Rectal smooth muscle tissue (tissue), 1 donor: ENCODE measurements around the gene CACNA2D2.

Source experiments
- H3K27ac ChIP-seq: one replicate; pipeline ENCODE4 v1.7.0; 2013; ENCODE audit warnings: low read depth, low read length, inconsistent platforms
- H3K27me3 ChIP-seq: one replicate; pipeline ENCODE4 v1.7.0; 2013; ENCODE audit warnings: low read length; ENCODE audit not compliant: control insufficient read depth, insufficient read depth
- H3K36me3 ChIP-seq: one replicate; pipeline ENCODE4 v1.7.0; 2013; ENCODE audit warnings: low read length; ENCODE audit not compliant: control insufficient read depth, insufficient read depth
- H3K4me1 ChIP-seq: one replicate; pipeline ENCODE4 v1.7.0; 2013; ENCODE audit warnings: low read length; ENCODE audit not compliant: control insufficient read depth, insufficient read depth
- H3K4me3 ChIP-seq: one replicate; pipeline ENCODE4 v1.7.0; 2013; ENCODE audit warnings: low read length
- H3K9ac ChIP-seq: one replicate; pipeline ENCODE4 v1.7.0; 2013; ENCODE audit warnings: low read length

CACNA2D2 gene

DNA sequence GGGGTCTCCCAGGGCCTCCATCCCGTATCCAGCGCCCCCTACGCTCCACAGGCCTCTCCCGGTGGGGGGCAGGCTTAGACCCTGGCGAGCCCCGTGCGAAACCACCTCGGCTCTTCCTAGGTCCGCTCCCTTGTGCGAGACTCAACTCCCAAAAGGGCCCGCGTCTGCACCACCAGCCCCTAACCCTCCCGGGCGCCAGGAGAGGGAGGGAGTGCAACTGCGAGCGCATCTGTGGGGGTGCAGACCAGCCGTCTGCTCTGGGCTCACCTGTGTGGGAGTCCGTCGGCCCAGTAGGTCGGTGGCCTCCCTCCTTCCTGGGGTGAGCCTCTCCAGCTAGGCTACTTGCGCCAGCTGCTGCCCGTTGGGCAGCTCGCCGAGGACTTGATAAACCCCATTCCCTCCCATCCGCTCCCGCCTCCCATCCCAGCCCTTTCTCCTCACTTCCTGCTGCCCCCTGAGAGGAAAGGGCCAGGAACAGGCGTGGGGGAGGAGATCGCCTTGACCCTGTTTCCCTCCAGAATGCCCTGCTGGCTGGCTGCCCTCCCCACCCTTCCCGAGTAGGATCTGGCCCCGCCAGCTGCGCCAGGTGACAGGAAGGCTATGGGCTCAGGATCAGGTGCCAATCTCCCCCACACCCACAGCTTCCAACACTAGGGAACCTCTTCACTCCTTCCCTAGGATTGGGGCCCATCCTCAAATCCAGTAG, 180.9 kb downstream of the CACNA2D2 start, which contains the start of gene HYAL2:
Gene HYAL2 (minus strand): TSS at position 360 of the 706 bp plus-strand sequence. CDS start 2,256 bp downstream, outside the sequence.
- H3K36me3 ChIP-seq, result peaks cover 10% of the 10 kb centered on the region
- H3K27me3 ChIP-seq, result no peaks in the 10 kb centered on the region
- H3K9ac ChIP-seq, result peak within 1 kb of the TSS; percentile 93
- H3K27ac ChIP-seq, result peak within 1 kb of the TSS; percentile 96
- peak within 1 kb of the TSS; percentile 94 for H3K4me3 ChIP-seq
- H3K4me1 ChIP-seq, result peaks cover 27% of the 10 kb centered on the region

- Histone ChIP-seq H3K9ac (no peak overlapping the region), H3K36me3 (peaks cover 10% of the 10 kb centered on the region), H3K4me3 (peak overlapping the region; percentile 94), H3K27me3 (no peaks in the 10 kb centered on the region), H3K27ac (peak overlapping the region; percentile 96), H3K4me1 (peaks cover 22% of the 10 kb centered on the region)
Measured at GRCh38 chr3:50322115-50322385, 181.4 kb downstream of the CACNA2D2 start.

GRCh38 chr3:50321336-50322114, 181.9 kb downstream of the CACNA2D2 start:
- H3K4me1 ChIP-seq, result peaks cover 21% of the 10 kb centered on the region
- H3K36me3 ChIP-seq, result peaks cover 13% of the 10 kb centered on the region
- peak overlapping the region; percentile 94 for H3K4me3 ChIP-seq
- H3K27ac ChIP-seq, result peak overlapping the region; percentile 96
- H3K9ac ChIP-seq, result peak overlapping the region; percentile 93
- H3K27me3 ChIP-seq, result no peaks in the 10 kb centered on the region

DNA sequence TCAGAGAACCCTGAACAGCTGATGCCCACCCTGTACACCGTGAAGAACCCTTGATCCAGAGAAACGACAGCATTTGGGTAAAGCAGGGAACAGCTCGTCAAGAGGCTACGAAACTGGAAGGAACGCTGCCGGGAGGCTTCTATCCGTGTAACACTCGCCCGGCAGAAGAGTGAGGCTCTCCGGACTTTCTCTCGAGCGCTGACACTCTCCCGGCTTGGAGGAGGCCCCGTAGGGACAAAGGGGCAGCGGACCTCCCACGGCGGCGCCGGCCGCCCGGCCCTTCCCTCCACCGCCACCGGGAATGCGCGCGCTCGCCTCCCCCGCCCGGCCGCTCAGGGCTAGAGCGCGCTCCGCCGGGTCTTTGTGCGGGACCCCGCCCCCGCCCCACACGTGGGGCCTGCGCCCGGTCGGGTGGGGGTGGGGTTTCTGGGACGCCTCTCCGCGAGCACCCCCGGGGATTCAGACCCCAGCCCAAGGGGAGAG, 182.5 kb downstream of the CACNA2D2 start:
- Histone ChIP-seq H3K9ac (peak overlapping the region; percentile 76), H3K36me3 (peaks cover 11% of the 10 kb centered on the region), H3K27ac (peak overlapping the region; percentile 96), H3K4me3 (peak overlapping the region; percentile 94), H3K27me3 (no peaks in the 10 kb centered on the region), H3K4me1 (peaks cover 21% of the 10 kb centered on the region)

GRCh38 chr3:50319894-50320625, 183.4 kb downstream of the CACNA2D2 start:
- H3K27ac ChIP-seq, result peak overlapping the region; percentile 96
- no peaks in the 10 kb centered on the region for H3K27me3 ChIP-seq
- peaks cover 21% of the 10 kb centered on the region for H3K4me1 ChIP-seq
- H3K4me3 ChIP-seq, result peak overlapping the region; percentile 94
- H3K36me3 ChIP-seq, result peaks cover 8% of the 10 kb centered on the region
- peak overlapping the region; percentile 76 for H3K9ac ChIP-seq

DNA sequence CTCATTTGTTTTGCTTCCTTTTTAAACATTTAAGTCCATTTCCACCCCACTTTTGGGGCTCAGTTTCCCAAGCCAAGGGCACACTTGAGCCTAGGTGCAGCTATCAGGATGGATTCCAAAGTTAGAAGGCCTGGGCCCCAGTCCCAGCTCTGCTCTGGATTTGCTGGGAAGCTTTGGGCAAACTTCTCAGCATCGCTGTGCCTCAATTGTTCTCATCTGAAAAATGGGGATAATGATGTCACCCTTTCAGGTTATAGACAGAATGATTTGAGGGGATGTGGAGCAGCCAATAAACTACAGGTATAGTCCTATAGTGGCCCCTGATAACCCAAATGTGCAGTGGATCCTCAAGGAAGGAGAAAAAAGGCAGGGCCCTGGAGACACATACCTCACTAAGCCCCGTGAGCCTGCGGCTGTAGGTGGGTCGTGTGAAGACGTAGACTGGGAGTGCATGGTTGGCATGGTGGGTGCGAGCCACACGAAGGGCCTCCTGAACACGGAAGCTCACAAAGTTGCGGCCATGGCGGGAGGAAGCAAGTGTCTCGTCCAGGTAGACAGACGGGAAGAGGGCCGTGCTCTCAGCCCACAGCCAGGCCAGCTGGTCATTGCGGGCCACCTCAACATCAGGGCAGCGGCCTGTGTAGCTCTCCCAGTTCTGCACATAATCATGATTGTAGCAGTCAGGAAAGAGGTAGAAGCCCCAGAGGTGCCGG, 184.1 kb downstream of the CACNA2D2 start:
- Histone ChIP-seq H3K4me1 (peaks cover 21% of the 10 kb centered on the region), H3K27me3 (no peaks in the 10 kb centered on the region), H3K9ac (no peak overlapping the region), H3K36me3 (peaks cover 8% of the 10 kb centered on the region), H3K4me3 (no peak overlapping the region), H3K27ac (no peak overlapping the region)

DNA sequence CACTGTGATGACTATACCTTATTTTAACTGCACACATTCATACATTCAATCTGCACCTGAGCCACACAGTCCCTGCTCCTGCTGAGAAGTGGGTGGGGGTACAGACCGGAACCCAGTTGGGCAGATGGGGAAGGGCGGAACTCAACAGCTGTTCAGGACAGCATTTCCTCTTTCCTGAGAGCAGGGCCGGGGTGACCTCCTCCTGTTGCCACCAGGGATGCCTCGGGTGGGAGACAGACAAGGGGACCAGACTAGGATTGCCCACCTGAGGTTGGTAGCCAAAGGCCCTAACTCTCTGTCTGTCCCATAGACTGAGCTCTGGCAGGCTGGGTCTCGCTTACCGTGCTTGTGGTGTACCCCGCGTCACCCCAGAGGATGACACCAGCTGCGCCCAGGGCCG, 184.8 kb downstream of the CACNA2D2 start:
- Histone ChIP-seq H3K9ac (no peak overlapping the region), H3K4me1 (peaks cover 21% of the 10 kb centered on the region), H3K27me3 (no peaks in the 10 kb centered on the region), H3K36me3 (peaks cover 8% of the 10 kb centered on the region), H3K27ac (no peak overlapping the region), H3K4me3 (peak overlapping the region; percentile 1)

GRCh38 chr3:50318163-50318562, 185.3 kb downstream of the CACNA2D2 start:
- peak overlapping the region; percentile 1 for H3K4me3 ChIP-seq
- H3K9ac ChIP-seq, result no peak overlapping the region
- H3K36me3 ChIP-seq, result peaks cover 8% of the 10 kb centered on the region
- no peak overlapping the region for H3K27ac ChIP-seq
- H3K27me3 ChIP-seq, result no peaks in the 10 kb centered on the region
- peaks cover 21% of the 10 kb centered on the region for H3K4me1 ChIP-seq

DNA sequence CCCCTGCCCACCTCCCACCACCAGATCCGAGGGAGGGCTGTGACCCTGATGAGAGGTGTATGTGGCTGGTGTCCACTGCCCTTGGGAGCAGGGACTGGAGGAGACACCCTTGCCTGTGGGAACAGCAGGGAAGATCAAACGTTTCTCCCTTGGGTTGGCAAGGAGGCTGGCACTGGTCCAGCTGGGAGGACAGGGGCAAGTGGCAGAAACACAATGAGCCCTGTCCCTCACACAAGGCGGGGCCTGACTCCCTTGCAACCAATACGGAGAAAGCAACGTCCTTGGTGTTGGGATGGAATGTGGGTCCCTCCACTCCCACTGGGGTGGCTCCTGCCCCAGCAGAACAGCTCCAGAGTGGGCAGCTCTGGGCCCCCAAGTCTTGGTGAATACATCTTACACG, 186.1 kb downstream of the CACNA2D2 start:
- peak overlapping the region; percentile 74 for H3K9ac ChIP-seq
- peak overlapping the region; percentile 34 for H3K4me3 ChIP-seq
- no peaks in the 10 kb centered on the region for H3K27me3 ChIP-seq
- H3K4me1 ChIP-seq, result peaks cover 21% of the 10 kb centered on the region
- peaks cover 8% of the 10 kb centered on the region for H3K36me3 ChIP-seq
- H3K27ac ChIP-seq, result peak overlapping the region; percentile 54

GRCh38 chr3:50316657-50317242, 186.7 kb downstream of the CACNA2D2 start:
- peak overlapping the region; percentile 54 for H3K27ac ChIP-seq
- H3K4me3 ChIP-seq, result peak overlapping the region; percentile 34
- H3K4me1 ChIP-seq, result peaks cover 17% of the 10 kb centered on the region
- peak overlapping the region; percentile 74 for H3K9ac ChIP-seq
- H3K27me3 ChIP-seq, result no peaks in the 10 kb centered on the region
- peaks cover 8% of the 10 kb centered on the region for H3K36me3 ChIP-seq

GRCh38 chr3:50314816-50315215, 188.6 kb downstream of the CACNA2D2 start:
- Histone ChIP-seq H3K36me3 (peaks cover 8% of the 10 kb centered on the region), H3K9ac (no peak overlapping the region), H3K27me3 (no peaks in the 10 kb centered on the region), H3K27ac (no peak overlapping the region), H3K4me3 (no peak overlapping the region), H3K4me1 (peaks cover 11% of the 10 kb centered on the region)
